OCI-LY1 (cell line): ENCODE measurements around the gene PAX2.

ENCODE experiments used
- EZH2 ChIP-seq: fragments of 200-600 bp; sonication (generic), shearing (Covaris generic); IDR thresholded peaks from 2 replicates; pipeline ENCODE4 v1.8.0; 2017; ENCODE audit warnings: borderline replicate concordance, mixed run types, mild to moderate bottlenecking, antibody characterized with exemption, low read length, moderate library complexity, mixed read lengths
- TF ChIP-seq, protein P1 (sequence below): fragments of 200-600 bp; sonication (generic), shearing (Covaris generic); IDR thresholded peaks from 2 replicates; pipeline ENCODE4 v1.5.1; 2017; ENCODE audit warnings: mild to moderate bottlenecking, antibody characterized with exemption, low read length, moderate library complexity, mixed read lengths

DNA sequence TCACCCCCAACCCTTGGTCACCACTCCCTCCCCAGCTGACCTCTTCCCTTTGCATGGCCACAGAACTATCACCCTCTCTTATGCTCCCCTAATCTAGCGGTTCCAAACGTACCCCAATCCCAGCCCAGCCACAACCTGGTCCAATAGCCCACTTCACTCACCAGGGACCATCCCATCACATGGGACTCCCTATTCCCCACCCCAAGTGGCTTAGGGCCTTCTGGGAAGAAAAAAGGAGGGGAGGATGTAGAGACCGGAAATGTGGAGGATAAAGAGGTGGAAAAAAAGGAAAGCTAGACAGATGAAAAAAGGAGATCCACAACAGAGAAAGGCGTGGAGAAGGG is 30.3 kb upstream of the PAX2 start:
- TF ChIP-seq, protein P1, sequence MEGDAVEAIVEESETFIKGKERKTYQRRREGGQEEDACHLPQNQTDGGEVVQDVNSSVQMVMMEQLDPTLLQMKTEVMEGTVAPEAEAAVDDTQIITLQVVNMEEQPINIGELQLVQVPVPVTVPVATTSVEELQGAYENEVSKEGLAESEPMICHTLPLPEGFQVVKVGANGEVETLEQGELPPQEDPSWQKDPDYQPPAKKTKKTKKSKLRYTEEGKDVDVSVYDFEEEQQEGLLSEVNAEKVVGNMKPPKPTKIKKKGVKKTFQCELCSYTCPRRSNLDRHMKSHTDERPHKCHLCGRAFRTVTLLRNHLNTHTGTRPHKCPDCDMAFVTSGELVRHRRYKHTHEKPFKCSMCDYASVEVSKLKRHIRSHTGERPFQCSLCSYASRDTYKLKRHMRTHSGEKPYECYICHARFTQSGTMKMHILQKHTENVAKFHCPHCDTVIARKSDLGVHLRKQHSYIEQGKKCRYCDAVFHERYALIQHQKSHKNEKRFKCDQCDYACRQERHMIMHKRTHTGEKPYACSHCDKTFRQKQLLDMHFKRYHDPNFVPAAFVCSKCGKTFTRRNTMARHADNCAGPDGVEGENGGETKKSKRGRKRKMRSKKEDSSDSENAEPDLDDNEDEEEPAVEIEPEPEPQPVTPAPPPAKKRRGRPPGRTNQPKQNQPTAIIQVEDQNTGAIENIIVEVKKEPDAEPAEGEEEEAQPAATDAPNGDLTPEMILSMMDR: no peak
- TF ChIP-seq EZH2: no peak
